Fibroblast of lung (primary cell): ENCODE data around the gene GPR50. TPM values are rescaled to one million over a fixed set of nuclear protein-coding genes. Genes with fewer than 3 reads are reported as not detected.

Experiments
- DNase-seq, 2 donors: peaks; one replicate each; pipeline versions ENCODE4 v3.0.0 to v3.0.0-alpha.2; 2010; ENCODE audit warnings: low read depth in 2 of 2
- H2AFZ ChIP-seq: 2 replicates; pipeline ENCODE4 v1.5.1; 2012; ENCODE audit warnings: low read length, control low read depth, inconsistent platforms
- H3K27ac ChIP-seq: 2 replicates; pipeline ENCODE4 v1.5.1; 2011; ENCODE audit warnings: low read length, control low read depth; ENCODE audit not compliant: insufficient read depth
- H3K27me3 ChIP-seq: 2 replicates; pipeline ENCODE4 v1.5.1; 2011; ENCODE audit warnings: mild to moderate bottlenecking, low read length; ENCODE audit not compliant: control insufficient read depth, insufficient read depth
- H3K36me3 ChIP-seq: 2 replicates; pipeline ENCODE4 v1.5.1; 2011; ENCODE audit warnings: low read length; ENCODE audit not compliant: control insufficient read depth, insufficient read depth
- H3K4me1 ChIP-seq: 2 replicates; pipeline ENCODE4 v1.5.1; 2011; ENCODE audit warnings: low read length; ENCODE audit not compliant: control insufficient read depth, insufficient read depth; ENCODE audit errors: extremely low read depth
- H3K4me2 ChIP-seq: 2 replicates; pipeline ENCODE4 v1.5.1; 2011; ENCODE audit warnings: low read length, control low read depth; ENCODE audit not compliant: insufficient read depth; ENCODE audit errors: extremely low read depth
- H3K4me3 ChIP-seq, 4 experiments: fragments of 200-600 bp in 1 of 4; sonication (generic) in 1 of 4; replicated peaks in 1 of 4; 2 replicates each; pipeline ENCODE4 v1.5.1; 2011 to 2016; ENCODE audit warnings: low read length in 4 of 4, low read depth in 3 of 4, mild to moderate bottlenecking in 3 of 4, control low read depth in 2 of 4, inconsistent platforms in 1 of 4, mixed read lengths in 1 of 4; ENCODE audit not compliant: insufficient read depth in 1 of 4; ENCODE audit errors: control extremely low read depth in 1 of 4
- H3K79me2 ChIP-seq: 2 replicates; pipeline ENCODE4 v1.5.1; 2012; ENCODE audit warnings: mild to moderate bottlenecking, low read length, inconsistent platforms; ENCODE audit not compliant: control insufficient read depth, insufficient read depth
- H3K9ac ChIP-seq: 2 replicates; pipeline ENCODE4 v1.5.1; 2011; ENCODE audit warnings: mild to moderate bottlenecking, low read length, control low read depth; ENCODE audit not compliant: insufficient read depth
- H3K9me3 ChIP-seq: 2 replicates; pipeline ENCODE4 v1.5.1; 2012; ENCODE audit warnings: low read depth, low read length; ENCODE audit not compliant: control insufficient read depth, insufficient read depth
- H4K20me1 ChIP-seq: 2 replicates; pipeline ENCODE4 v1.5.1; 2011; ENCODE audit warnings: low read length; ENCODE audit not compliant: control insufficient read depth, insufficient read depth; ENCODE audit errors: extremely low read depth
- CTCF ChIP-seq, 2 donors: IDR thresholded peaks in 1 of 2; conservative IDR thresholded peaks in 1 of 2; 1 replicate in 1 of 2; 2 replicates in 1 of 2; pipeline ENCODE4 v1.5.1; 2011 to 2012; ENCODE audit warnings: low read length in 2 of 2, control low read depth in 1 of 2, inconsistent platforms in 1 of 2, low read depth in 1 of 2, mild to moderate bottlenecking in 1 of 2
- EZH2 ChIP-seq: IDR thresholded peaks from 2 replicates; pipeline ENCODE4 v1.5.1; 2012; ENCODE audit warnings: low read length, control low read depth, mild to moderate bottlenecking; ENCODE audit errors: missing control alignments
- polyA plus RNA-seq, 2 donors: library from polyadenylated mRNA; depleted of rRNA in 1 of 2; stranded (reverse) in 1 of 2; unstranded in 1 of 2; fragments of >200 nt; gene quantifications; 2 replicates each; pipeline ENCODE4 v1.2.1, GENCODE V29; 2011 to 2012; ENCODE audit warnings: missing spikeins in 1 of 2
- total RNA-seq: library from RNA; depleted of rRNA; stranded (reverse); fragments of >200 nt; gene quantifications from 2 replicates; pipeline ENCODE4 v1.2.1, GENCODE V29; 2014

The GPR50 gene
- total and polyA plus RNA-seq, 2 donors (not counting 1 experiment from before 2014, with no cell fraction given): not detected

- H3K27ac ChIP-seq: no peak overlapping the region
- no peak overlapping the region for H3K4me2 ChIP-seq
- H3K9me3 ChIP-seq: no peaks in the 10 kb centered on the region
- TF ChIP-seq EZH2 (no peak), CTCF (conservative IDR thresholded peaks at IDR 0.05 in 1 of 2, IDR thresholded peaks at IDR 0.05 in 1 of 2; ENCODE audit: low read depth in 1 of 2, low read length in 2 of 2) (no peak)
- no peak overlapping the region for H3K4me3 ChIP-seq
- H3K79me2 ChIP-seq: no peaks in the 10 kb centered on the region
- no peak for DNase-seq
- no peaks in the 10 kb centered on the region for H3K27me3 ChIP-seq
- H2AFZ ChIP-seq: no peak overlapping the region
- no peak overlapping the region for H3K9ac ChIP-seq
- H3K4me1 ChIP-seq: no peaks in the 10 kb centered on the region
- no peaks in the 10 kb centered on the region for H4K20me1 ChIP-seq
- H3K36me3 ChIP-seq: no peaks in the 10 kb centered on the region
Observed at GRCh38 chrX:151178746-151179145, 2.4 kb downstream of the GPR50 start.

DNA sequence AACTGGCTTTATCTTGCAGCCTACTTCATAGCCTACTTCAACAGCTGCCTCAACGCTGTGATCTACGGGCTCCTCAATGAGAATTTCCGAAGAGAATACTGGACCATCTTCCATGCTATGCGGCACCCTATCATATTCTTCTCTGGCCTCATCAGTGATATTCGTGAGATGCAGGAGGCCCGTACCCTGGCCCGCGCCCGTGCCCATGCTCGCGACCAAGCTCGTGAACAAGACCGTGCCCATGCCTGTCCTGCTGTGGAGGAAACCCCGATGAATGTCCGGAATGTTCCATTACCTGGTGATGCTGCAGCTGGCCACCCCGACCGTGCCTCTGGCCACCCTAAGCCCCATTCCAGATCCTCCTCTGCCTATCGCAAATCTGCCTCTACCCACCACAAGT, 4.0 kb downstream of the GPR50 start:
- H2AFZ ChIP-seq: no peak overlapping the region
- H4K20me1 ChIP-seq: no peaks in the 10 kb centered on the region
- no peaks in the 10 kb centered on the region for H3K9me3 ChIP-seq

GRCh38 chrX:151181088-151181487, 4.7 kb downstream of the GPR50 start:
- H3K9ac ChIP-seq: no peak overlapping the region
- no peak overlapping the region for H3K27ac ChIP-seq
- H3K4me1 ChIP-seq: no peaks in the 10 kb centered on the region
- no peaks in the 10 kb centered on the region for H3K9me3 ChIP-seq
- H3K27me3 ChIP-seq: no peaks in the 10 kb centered on the region
- H2AFZ ChIP-seq: no peak overlapping the region
- no peak overlapping the region for H3K4me3 ChIP-seq
- H3K36me3 ChIP-seq: no peaks in the 10 kb centered on the region
- no peak for TF ChIP-seq CTCF (conservative IDR thresholded peaks at IDR 0.05 in 1 of 2, IDR thresholded peaks at IDR 0.05 in 1 of 2; ENCODE audit: low read depth in 1 of 2, low read length in 2 of 2)
- TF ChIP-seq EZH2: no peak
- H3K4me2 ChIP-seq: no peak overlapping the region
- H4K20me1 ChIP-seq: no peaks in the 10 kb centered on the region
- no peaks in the 10 kb centered on the region for H3K79me2 ChIP-seq
- no peak for DNase-seq

More for the DNA sequence above, 4.0 kb downstream of the GPR50 start:
- H3K36me3 ChIP-seq: no peaks in the 10 kb centered on the region
- H3K27ac ChIP-seq: no peak overlapping the region
- no peaks in the 10 kb centered on the region for H3K27me3 ChIP-seq
- DNase-seq: no peak
- TF ChIP-seq CTCF (conservative IDR thresholded peaks at IDR 0.05 in 1 of 2, IDR thresholded peaks at IDR 0.05 in 1 of 2; ENCODE audit: low read depth in 1 of 2, low read length in 2 of 2): no peak
- no peak for TF ChIP-seq EZH2
- H3K4me2 ChIP-seq: no peak overlapping the region
- no peaks in the 10 kb centered on the region for H3K79me2 ChIP-seq
- no peak overlapping the region for H3K4me3 ChIP-seq
- no peaks in the 10 kb centered on the region for H3K4me1 ChIP-seq
- H3K9ac ChIP-seq: no peak overlapping the region
